NCI-H1092 treated with DMSO at 0.1 percent for 48 hours (cell line): Measurements from ENCODE around the gene SCARF2.

Experiments
- DNase-seq: peaks from one replicate; lab custom pipeline; 2025; lab: John Stamatoyannopoulos, UW

SCARF2 gene

DNA sequence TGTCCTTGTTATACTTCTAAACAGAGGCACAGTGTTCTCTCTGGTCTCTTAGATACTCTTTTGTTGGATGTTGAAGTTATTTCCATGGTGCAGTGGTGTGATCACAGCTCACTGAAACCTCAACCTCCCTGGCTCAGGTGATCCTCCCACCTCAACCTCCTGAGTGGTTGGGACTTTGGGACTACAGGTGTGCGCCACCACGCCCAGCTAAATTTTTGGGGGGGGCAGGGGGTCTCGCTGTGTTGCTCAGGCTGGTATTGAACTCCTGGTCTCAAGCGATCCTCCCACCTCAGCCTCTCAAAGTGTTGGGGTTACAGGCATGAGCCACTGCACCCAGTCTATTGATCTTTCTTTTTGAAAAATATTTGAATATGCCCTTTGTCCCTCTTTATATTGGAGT lies 28.7 kb downstream of the SCARF2 start:
- no peak for DNase-seq

GRCh38 chr22:20407829-20408228 lies 29.8 kb downstream of the SCARF2 start:
- DNase-seq, result no peak

GRCh38 chr22:20406686-20407408 lies 30.8 kb downstream of the SCARF2 start:
- DNase-seq, result no peak

GRCh38 chr22:20405931-20406685 lies 31.5 kb downstream of the SCARF2 start:
- DNase-seq, result no peak

GRCh38 chr22:20405291-20405930 lies 32.2 kb downstream of the SCARF2 start:
- no peak for DNase-seq

GRCh38 chr22:20404881-20405280 lies 32.7 kb downstream of the SCARF2 start:
- DNase-seq, result no peak

GRCh38 chr22:20403779-20404140 lies 33.9 kb downstream of the SCARF2 start:
- no peak for DNase-seq

DNA sequence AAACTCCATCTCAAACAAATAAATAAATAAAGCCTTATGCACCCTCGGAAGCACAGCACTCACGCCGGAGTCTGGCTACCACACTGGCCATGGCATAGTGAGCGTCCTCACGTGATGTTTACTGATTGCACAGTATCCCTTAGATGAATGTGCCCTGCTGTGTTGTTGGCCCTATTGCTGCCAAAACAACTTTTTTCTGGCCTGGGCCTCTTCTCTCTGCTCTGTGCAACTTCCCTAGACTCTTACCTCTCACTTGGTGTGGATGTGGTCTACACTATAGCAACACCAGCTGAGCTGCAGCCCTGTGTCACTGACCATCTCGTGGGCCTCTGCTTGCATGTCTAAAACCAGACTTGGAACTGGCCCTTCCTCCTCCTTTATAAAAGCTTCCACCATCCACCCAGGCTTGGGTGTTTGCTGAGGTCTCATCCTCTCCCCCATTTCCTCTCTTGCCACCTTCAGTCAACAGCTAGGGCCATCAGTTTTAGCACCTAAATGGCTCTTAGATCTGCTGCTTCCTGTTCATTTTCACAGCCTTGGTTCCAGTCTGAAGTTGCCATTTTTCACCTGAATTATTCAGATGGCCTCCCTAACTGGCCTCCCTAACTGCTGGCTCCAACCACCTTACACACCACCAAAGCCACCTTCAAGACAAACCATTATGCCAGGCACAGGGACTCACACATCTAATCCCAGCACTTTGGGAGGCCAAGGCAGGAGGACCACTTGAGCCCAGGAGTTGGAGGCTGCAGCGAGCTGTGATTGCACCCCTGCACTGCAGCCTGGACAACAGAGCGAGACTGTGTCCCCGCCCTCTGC lies 34.5 kb downstream of the SCARF2 start:
- no peak for DNase-seq

- no peak for DNase-seq
Measured at GRCh38 chr22:20401376-20402014, 36.1 kb downstream of the SCARF2 start.

DNA sequence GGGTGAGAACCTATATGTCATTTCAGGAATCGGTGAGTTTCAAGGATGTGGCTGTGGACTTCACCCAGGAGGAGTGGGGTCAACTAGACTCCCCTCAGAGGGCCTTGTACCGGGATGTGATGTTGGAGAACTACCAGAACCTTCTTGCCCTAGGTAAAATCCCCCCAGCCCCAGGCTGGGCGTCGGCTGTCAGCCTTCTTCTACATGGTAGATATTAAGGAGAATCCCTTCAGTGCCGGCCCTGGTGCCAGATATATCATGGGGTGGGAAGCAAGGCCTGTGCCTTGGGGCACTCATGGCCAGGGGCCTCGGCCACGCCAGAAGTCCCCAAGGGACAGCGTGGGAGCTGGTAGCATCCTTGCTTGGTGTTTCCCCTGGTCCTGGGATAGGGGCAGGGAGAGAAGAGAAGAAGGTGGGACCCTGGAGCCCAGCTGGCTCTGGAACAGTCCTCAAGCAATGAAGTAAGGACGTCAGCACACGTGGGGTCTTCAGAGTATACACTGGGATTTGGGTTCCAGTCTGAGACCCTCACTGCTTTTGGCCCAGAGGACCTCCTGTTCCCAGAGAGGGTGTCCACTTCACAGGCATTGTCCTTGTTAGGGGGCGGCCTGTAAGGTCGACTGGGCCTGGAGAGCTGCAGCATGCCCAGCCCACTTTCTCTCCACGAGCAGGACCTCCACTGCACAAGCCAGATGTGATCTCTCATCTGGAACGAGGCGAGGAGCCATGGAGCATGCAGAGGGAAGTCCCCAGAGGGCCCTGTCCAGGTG lies 36.8 kb downstream of the SCARF2 start:
- no peak for DNase-seq

DNA sequence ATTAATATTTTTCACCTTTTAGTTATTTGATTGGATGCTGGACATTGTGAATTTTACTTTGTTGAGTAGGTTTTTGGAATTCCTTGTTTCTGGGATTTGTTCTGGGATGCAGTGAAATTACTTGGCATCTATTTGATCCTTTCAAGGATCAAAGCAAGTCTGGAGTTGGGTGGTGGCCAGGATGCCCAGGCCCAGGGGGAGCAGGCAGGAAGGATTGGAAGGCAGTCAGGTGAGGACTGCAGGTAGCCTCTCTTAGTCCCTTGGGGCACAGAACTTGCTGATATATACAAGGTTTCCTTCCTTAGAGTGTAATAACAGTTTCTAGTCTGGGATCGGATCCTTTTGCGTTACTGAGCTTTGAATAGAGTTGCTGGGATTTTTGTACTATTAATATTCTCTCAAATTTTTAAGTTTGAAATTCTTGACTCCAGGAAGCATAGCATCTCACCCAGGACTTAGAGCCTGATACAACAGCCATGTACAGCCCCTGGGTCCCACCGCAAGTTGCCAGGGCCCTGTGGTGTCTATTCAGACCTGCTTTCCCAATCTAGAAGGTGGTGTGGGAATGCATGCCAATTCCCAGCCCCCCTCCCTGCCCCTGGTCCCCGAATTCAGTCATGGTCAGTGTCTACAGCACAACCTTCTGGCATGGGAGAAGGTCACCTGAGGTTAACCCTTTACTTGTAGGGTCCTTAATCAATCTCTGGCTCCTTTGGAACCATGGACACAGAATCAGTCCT lies 37.6 kb downstream of the SCARF2 start:
- DNase-seq, result no peak

DNA sequence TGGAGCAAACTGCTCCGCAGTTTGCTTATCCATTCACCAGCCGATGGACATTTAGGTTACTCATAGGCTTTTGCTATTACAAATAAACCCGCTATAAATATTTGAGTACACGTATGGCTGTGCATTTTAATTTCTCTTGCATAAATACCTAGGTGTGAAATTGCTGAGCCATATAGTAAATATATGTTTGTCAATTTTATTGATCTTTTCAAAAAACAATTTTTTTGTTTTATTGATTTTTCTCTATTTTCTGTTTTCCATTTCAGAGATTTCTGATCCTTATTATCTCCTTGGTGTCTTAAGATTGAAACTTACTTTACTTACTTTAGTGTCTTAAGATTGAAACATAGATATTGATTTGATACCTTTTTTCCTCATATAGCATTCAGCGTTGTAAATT lies 39.2 kb downstream of the SCARF2 start:
- DNase-seq, result no peak

GRCh38 chr22:20397498-20397897 lies 40.1 kb downstream of the SCARF2 start:
- no peak for DNase-seq

DNA sequence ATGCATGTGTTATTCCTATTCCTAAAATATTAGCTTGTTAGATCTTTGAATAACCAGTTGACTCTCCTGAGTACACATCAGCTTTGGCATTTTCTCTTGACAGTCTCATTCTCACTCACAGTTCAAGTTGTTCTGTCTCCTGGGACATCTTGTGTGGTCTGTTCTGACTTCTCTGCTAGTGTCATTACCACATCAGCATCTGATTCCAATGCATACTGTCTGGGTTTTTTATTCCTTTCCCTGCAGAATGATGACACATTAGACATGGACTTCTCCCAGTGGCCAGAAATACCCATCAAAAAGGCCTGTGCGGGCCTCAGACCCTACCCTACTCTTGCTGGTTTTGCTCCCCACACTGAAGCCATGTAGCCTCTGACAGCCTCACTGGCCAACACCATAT lies 41.0 kb downstream of the SCARF2 start:
- DNase-seq, result no peak

DNA sequence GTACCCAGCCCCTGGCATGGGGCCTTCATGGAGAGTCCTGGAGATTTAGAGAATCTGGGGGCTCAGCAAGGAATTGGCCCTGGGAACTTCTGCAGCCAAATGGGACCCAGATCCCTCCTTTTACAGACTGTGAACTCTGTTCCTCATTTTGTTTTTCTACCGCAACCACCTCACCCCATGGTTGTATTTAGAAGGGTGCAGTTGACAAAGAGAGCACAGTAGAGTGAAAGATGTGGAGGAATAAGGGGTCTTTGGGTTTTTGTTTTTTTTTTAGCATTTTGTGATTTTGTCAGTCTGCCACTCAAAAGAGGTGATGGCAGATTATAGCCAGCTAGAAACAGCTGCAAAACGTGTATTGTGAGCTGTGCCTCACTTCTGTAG lies 41.7 kb downstream of the SCARF2 start:
- DNase-seq, result no peak

DNA sequence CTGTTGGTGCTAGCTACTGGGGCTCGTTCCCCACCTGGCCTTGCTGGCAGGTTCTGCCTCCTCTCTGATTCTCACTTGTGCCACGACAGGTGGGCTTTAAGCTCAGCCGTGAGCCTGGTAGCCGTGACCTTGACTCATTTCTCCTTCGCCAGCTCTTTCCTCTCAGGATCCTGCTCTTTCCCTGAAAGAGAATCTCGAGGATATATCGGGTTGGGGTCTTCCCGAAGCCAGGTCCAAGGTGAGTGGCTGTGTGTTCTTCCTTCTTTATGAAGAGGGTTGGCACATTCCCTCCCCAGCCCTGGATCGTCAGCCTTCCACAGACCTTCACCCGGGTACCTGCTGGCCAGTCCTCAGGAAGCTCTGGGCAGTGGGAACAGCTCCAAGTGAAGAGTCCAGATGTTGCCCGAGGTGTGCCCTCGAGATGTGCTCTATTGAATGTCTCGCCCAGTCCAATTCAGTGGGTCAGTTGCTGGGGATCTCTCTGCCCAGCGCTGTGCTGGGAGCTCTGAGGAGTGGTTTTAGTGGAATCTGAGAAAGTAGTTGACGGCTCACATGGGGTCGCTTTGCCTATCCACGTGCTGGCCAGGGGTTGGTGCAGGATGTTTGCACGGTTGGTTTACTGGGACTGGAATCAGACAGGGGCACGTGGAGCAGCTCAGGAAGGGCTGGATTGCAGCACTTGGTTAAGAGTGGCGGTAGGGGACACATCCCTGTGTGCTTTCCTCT lies 42.3 kb downstream of the SCARF2 start:
- DNase-seq, result no peak

- peak; percentile 95 for DNase-seq
Measured at GRCh38 chr22:20393705-20394476, 43.7 kb downstream of the SCARF2 start, which contains the start of gene ZNF74. TSS of gene ZNF74 (plus strand) at chr22:20394151. CDS start at chr22:20394629, 478 bp downstream.

GRCh38 chr22:20392983-20393704 lies 44.5 kb downstream of the SCARF2 start:
- no peak for DNase-seq
